SH-SY5Y (cell line): ENCODE data around the gene PLSCR3.

Experiments
- GATA2 ChIP-seq: IDR thresholded peaks from 2 replicates; pipeline ENCODE4 v1.6.1; 2011; ENCODE audit warnings: mild to moderate bottlenecking, low read depth, low read length
- GATA3 ChIP-seq: IDR thresholded peaks from 2 replicates; pipeline ENCODE4 v1.6.1; 2011; ENCODE audit warnings: low read depth, mild to moderate bottlenecking, low read length, moderate library complexity

GRCh38 chr17:7346761-7347614 lies 47.3 kb downstream of the PLSCR3 start:
- TF ChIP-seq GATA3, result no peak
- no peak for TF ChIP-seq GATA2
